Inferior parietal cortex (tissue), 1 donor: ENCODE measurements around the gene BIRC7.
"Not testable (repeated sequence)": the region's sequence is repeated elsewhere in the genome, so short reads cannot be mapped to it uniquely, and the experiment has no call there.

Source experiments
- DNase-seq: peaks from one replicate; pipeline ENCODE4 v3.0.0-alpha.2; 2016; ENCODE audit errors: extremely low spot score

The BIRC7 gene

DNA sequence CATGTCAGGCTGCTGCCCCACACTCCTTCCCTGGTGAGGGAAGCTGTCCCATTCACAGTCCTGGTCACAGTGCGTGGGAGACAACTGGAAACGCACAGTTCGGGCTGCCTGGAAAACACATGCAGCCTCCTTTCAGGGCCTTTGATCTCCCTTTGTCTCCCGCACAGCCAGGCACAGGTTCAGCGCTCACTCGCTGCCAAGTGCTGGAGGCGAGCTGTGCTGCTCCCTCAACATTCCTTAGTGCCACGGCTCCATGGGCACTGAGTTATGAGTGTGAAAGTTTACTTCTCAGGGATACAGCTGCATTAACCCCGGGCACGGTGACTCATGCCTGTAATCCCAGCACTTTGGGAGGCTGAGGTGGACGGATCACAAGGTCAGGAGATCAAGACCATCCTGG lies 28.8 kb upstream of the BIRC7 start:
- no peak for DNase-seq

DNA sequence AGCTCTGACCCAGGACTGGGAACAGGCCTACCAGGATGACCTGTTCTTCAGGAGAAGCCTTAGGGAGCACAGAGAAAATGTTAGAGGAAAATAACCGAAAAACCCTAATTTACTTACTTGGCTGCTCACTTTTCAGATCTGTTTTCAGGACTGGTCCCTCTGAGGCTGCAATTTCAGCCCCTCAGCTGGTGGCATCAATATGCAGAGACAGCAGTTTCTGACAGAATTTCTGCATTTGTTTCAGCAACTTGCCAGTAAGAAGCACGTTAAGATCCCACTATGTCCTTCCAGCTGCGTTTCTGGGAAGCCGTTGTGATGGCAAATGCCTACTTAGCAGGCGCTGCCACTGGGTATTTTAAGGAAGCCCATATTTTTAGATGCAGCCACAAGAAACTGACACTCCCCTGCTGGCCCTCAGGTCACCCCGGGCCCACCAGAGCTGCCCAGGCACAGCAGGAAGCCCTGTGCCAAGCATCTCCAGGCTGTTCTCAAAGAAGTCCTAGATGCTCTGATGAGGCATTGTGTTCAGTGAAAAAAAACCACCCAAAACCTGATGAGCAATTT lies 27.3 kb upstream of the BIRC7 start:
- DNase-seq, result no peak

DNA sequence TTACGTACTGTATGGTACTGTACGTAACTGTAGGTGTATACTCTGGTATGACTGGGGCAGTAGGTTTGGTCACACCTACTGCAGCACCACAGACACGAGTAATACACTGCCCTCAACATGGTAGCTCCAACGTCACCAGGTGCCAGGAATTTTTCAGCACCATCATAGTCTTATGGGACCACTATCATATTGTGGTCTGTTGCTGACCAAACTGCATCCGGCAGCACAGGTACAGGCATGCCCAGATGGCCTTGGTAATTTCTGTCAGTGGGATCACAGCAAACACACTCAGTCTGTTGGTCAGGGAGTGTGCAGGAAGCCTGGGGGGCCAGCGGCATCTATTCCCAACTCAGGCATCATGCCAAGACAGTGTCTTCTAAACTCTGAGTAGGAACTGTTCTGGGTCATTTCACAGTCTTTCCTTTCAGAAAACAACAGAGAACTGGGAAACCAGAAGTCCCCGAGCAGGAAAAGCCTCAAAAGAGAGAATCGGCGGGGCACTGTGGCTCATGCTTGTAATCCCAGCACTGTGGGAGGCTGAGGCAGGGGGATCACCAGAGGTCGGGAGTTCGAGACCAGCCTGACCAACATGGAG lies 25.6 kb upstream of the BIRC7 start:
- no peak for DNase-seq

DNA sequence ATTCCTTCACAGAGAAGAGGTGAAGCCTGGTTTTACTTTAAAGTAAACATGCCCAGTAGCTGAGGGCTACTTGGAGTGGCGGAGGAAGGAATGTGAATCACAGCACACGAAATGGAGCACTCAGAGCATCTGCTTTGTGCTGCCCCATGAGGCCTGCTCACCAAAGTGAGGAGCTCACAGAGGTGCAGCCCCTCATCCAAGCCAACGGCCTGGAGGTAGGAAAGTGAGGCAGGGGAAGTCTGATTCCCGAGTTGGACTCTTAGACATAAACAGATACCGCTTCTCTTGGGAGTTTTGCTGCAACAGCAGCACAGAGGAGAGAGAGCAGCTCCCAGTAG lies 23.3 kb upstream of the BIRC7 start:
- no peak for DNase-seq

DNA sequence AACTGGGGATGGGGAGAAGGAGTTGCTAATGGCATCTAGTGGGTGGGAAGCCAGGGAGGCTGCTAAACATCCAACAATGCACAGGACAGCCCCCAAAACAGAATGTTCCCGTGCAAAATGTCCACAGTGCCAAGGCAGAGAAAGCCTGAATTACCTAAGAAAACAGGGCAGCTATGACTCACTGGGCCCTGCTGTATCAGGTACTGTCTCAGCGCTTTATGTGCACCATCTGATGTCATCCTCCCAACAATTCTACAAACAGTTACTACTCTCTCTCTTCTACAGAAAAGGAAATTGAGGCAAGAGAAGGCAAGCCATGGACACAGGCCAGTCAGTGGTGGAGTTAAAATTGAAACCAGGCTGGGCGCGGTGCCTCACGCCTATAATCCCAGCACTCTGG lies 22.9 kb upstream of the BIRC7 start:
- no peak for DNase-seq

DNA sequence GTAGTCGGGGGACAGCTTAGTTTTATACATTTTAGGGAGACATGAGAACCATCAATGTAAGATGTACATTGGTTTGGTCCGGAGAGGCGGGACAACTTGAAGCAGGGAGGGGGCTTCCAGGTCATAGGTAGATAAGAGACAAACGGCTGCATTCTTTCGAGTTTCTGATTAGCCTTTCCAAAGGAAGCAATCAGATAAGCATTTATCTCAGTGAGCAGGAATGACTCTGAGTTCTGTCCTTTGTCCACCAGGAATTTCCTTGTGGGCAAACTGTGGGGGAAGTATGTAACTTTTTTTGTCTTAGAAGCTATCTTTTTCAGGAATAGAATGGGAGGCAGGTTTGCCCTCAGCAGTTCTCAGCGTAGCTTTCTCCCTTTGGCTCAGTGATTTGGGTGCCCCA lies 21.2 kb upstream of the BIRC7 start:
- no peak for DNase-seq

DNA sequence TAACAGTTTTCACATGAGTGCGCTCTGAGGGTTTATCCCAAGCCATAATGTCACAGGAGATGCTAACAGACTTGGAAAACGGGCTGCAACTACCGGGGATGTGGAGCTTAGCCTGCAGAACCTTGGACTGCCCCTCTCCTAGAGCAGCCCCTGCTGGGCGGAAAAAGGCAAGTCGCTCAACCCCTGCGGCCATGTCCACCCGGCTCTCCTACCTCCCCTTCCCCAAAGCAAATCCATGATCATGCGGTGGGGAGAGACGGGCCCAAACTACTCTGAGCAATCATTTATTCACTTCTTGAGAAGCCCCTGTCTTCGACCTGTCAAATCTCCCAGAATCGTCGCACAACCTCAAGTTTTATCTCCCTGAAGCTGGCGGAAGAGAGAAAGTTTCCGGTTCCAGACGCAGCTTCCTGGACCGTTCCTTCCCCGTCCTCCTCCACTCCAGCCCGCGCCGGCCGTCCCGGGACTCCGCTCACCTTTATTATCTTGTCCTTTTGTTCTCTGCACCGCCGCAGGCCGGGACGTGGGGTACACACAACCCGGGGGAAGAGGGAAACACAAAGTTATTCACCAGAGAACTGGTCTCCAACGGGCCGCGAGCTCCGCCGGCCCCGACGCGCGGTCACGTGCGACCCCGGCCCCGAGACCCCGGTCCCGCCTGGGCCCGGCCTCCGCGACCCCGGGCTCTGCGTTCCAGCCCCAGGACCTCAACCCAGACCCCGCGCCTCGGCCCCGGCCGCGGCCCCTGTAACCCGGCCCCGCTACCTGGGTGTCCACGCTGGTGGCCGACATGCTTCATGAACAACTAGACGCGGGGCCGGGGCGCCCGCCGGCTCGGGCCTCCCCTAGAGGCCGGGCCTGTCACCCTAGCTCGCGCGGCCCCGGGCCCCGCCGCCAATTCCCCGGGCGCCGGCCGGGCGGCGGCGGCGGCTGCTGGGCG lies 20.3 kb upstream of the BIRC7 start:
- no peak for DNase-seq

DNA sequence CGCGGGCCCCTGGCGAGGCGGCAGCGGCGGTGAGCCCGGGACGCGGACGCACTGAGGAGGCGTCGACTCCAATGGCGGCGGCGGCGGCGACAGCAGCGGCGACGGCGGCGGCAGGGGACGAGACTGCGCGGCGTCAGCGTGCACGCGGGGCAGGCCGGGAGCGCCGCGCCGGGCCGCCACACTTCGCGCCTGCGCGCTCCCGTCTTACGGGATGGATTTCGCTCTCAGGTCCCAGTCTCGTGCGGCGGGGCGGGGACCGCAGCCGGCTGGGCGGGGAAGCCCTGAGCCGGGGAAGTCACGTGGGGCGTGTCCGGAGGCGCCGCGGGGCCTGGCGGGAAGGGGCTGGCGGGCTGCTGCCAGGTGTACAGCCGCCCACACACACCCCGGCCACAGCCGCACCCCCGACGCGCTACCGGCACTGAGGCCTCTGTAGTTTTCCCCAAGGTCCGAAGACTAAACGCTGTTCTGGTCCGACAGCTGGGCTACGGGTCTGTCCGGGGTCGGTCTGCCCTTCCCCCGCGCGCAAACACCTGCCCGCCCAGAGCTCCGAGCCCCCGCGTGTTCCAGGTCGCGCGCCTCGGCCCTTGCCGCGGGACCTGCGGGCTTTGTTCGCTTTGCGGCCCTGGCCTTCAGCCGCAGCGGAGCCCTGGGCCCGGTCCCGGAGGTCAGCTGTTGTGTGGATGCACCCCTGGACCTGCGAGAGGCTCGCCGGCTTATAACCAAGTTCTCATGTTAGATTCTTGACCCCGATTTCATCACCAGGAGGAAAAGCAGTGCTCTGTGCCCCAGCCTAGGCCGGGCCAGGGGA lies 19.5 kb upstream of the BIRC7 start, which contains the start of gene YTHDF1:
YTHDF1 (minus strand) TSS at position 91 of the 808 bp plus-strand sequence. CDS start 239 bp downstream, outside the sequence.
- peak; percentile 95 for DNase-seq

DNA sequence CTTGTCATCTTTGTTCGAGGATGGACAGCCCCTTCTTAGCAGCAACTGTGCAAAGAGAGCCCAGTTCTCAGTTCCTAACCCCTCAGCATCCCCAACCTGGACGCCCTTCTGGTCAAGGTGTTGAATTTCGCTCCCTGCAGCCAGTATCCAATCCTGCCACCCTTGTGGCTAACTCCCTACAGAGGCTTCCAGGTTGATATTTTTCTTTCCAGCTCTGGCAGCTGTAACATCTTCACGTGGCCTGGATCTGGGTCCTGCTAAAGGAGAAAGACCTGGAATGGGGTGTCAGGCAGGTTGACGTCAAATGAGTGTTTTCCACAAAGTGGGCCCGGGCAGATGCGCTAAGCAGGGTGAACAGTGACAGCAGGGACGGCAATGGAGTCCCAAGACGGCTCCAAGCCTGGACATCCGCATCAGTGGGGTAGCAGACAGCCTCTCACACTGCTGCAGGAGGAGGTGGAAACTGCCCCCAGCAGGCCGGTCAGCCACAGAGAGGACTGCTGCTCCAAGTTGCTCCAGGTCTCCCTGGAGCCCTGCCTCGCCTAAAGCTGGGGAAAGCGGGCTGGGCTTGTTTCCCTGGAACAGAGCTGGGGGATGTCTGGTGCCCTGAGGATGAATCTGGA lies 18.7 kb upstream of the BIRC7 start:
- no peak for DNase-seq

DNA sequence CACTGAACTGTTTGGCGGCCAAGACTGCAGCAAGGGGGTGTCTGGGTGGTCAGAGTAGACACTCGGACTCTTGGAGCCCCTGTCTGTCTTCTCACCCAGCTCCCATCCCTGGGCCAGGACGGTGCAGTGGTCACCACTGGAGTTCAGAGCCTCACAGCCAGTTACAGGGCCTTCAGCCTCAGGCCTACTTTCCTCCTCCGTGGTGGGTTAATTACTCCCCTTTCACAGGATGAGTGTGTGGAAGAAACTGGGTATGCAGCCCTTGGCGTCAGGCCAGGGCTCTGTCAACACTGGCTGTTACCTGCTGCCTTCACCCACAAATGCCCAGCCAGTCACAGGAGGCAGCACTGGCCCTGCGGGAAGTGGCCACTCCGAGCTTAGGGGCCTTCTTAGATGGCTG lies 18.0 kb upstream of the BIRC7 start:
- no peak for DNase-seq

DNA sequence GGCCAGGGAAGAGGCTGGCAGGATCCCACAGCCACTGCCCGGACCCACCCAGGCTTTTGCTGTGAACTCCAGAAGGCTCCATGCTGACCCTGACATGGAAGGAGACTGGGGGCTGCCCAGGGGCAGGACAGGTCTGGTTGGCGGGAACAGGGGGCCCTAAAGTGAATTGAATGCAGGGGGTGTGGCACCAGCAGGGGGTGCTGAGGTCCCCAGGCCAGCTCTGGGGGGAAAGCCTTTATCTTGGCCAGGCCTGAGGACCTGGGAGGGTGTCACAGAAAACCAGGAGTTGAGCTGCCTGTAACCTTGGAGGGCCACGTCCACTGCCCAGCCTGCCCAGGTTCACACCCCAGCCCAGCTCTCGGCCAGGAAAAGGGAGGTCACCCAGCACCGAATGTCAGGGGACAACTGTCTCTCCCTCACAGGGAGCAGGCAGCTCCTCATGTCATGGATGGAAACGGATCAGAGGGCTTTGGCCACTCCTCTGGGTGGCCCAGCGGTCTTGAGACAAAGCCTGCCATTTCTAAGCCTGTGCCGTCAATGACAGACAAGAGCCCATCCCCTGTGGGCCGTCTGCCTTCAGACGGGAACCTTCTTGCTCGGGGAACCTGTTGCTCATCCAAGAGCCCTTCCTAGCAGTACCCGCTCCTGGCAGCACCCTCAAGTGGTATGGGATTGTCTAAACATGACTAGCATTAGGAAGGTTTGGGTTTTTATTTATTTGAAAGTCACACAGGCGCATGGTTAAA lies 16.8 kb upstream of the BIRC7 start:
- no peak for DNase-seq

DNA sequence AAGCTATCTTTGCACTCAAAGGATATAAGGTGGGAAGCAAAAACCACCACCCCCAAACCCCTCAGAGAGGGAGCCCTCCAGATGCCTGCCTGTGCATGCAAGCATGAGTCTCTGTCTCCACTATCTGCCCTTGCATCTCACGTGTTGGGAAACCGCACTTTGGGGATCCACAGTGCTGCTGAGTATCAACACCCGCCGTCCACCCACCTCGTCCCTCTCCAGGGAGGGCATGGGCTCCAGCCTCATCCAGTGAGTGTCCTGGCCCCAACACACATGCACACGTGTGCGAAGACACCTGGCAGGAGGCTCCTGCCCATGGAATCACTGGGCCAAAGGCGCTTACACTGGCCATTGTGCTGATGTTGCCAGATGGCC lies 16.3 kb upstream of the BIRC7 start:
- no peak for DNase-seq

DNA sequence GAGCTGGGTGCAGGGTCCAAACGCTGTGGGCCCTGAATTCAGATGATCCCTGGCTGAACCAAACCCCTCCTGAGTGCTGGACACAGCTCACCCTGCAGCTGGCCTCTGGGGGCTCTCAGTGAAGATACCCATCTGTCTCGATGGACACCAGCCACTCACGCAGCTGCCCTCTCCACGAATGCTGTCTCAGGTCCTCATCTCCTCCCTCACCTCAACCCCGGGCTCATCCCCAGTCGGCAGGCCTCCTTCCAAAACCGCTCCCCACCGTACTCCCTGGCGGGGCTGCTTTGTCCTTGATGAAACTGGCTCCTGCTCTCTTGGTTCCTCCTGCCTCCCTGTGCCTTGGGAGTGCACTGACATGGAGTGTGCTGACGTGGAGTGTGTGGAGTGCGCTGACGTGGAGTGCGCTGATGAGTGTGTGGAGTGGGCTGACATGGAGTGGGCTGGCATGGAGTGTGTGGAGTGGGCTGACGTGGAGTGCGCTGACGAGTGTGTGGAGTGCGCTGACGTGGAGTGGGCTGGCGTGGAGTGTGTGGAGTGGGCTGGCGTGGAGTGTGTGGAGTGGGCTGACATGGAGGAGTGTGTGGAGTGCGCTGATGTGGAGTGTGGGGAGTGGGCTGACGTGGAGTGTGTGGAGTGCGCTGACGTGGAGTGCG lies 15.7 kb upstream of the BIRC7 start:
- no peak for DNase-seq

DNA sequence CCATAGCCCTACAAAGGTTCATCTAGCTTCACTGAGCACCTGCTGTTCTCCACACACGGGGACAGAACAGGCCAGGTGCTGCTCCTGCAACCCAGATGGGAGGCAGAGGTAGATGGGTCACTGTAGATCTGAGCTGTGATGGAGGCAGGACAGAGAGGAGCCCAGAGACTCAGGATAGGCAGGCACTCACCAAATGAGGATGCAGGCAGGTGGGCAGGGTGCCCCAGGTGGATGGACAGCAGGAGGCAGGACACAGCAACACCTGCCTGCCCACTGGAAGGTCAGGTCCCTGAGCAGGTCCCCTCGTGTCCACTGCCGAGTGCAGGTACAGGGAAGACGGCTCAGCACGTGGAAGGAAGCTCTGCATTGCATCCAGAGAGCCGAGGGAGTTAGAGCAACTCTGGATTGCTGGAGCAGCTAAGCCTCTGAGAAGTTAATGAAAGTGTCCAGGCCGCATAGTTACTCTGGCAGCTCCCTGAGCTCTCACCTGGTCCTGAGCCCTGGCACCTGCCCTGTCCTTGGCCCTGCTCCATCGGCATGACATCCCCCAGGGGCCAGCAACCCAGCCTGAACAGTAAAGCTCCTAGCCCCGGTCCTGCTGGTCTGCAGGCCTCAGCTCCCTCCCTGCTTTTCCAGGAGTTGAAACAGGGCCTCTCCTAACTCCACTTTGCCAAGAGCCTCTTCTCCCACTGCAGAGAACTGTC lies 14.9 kb upstream of the BIRC7 start:
- DNase-seq, result no peak

DNA sequence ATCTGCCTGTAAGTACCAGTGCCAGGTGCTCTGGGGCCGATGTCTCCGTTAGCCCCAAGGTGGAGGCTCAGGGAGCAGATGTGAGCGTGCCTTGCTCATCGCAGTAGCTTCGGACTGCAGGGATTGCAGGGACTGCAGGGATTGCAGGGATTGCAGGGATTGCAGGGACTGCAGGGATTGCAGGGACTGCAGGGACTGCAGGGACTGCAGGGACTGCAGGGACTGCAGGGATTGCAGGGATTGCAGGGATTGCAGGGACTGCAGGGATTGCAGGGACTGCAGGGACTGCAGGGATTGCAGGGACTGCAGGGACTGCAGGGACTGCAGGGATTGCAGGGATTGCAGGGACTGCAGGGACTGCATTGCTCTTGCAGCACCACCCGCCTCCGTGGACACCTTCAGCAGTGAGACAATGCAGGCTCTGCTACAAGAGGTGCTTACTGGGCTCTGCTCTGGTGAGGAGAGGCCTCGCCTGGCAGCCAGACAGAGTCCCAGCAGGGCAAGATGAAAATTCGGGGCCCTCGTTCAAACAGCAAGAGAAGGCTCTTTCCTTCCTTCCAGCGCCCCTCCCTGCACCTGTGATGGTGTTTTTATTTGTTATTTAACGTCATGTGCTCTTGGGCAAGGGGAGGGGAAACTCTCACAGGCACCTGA lies 14.2 kb upstream of the BIRC7 start:
- not testable (repeated sequence) for DNase-seq

DNA sequence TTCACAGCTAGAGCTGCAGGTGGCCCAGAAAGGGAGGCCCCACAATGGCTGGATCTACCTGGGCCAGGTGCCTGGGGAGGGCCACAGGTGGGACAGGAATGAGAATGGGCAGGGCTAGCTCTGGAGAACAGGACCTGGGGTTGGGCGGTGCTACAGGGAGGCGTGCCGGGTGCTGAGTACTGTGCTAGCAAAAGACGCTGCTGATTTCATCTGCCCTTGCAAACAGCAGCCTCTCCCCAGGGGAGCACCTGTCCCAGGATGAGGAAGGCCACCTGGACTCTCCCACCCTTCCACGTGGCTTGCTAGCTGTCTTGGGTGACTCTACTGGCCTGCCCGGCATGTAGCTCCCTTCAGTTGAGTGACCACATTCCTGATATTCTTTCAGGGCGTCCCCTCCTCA lies 13.2 kb upstream of the BIRC7 start:
- DNase-seq, result no peak

DNA sequence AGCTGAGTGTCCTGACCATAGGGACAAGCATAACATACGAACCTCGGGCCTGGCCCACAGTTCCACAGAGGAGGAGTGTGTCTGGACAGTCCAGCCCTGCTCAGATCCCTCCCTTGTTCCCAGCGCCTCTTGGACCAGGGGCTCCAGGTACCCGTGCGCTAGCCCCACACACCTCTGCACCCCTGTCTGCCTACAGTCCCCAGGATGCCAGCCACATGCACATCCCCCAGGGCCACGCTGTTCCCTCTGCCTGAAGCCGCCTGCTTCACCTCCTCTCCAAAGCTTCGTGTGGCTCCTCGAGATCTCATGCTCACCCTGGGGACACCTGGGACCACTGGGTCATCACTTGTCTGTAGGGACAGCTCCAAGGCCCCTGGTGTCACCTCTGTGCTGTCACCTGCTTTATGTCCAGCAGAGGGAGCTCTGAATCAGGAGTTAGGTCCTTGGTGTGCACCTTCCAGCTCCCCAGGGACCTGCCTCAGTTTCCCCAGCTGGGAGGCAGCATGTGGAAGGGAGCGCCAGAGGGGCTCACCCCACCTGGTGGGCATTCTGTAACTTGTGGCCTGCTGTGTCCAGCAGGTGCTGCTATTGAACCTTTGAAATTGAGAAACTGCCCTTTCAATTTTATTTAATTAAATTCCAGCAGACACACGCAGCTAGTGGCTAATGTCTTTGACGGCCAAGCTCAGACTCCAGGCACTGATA lies 12.4 kb upstream of the BIRC7 start:
- DNase-seq, result peak; percentile 65

DNA sequence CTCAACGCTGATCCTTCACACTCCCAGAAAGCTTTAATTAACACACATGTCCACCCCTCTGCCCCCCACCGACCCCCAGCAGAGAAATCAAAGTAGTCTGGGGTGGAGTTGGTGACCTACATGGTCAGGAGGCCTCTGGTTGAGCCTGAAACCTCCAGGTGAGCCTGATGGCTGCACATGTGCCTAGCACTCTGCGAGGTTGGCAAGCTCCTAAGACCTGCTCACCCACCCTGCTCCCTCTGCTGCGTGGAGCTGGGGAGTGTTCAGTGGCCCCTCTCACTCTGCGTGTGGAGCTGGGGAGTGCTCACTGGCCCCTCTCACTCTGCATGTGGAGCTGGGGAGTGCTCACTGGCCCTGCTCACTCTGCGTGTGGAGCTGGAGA lies 11.9 kb upstream of the BIRC7 start:
- DNase-seq, result no peak
